GM18867 (cell line): Measurements from ENCODE around the gene DTX3.
A peak's percentile ranks its signal among the peaks of the same experiment; 100 is the strongest.
"Not testable (repeated sequence)": the region's sequence is repeated elsewhere in the genome, so short reads cannot be mapped to it uniquely, and the experiment has no call there.

Experiments used
- ATAC-seq: cut with Tn5 transposase; IDR thresholded peaks from one replicate; pipeline ENCODE4 v1.9.1; 2021; ENCODE audit warnings: mild to moderate bottlenecking, moderate library complexity; ENCODE audit not compliant: unreplicated experiment

The DTX3 gene

DNA sequence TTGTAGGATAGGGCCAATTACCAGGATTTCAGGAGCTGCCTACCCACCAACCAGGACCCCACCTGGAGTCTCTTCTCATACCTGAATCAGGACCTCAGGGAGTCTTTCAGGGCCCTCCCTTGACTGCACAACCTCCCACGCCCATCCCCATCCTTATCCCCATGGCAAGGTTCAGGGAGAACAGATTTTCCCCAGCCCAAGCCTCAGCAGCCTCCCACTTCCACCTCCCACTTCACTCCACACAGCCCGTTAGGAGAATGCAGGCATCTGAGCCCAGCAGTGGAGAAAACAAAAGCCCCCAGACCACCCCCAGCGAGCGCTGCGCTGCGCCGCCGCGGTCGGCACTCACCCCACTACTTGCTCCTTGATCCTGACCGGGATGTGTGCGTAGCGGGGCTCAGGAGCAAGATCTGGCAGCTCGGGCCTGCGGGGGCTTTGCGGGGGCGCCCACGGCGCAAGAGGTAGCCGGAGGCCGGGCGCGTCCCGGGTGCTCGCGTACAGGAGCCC, 27.0 kb downstream of the DTX3 start:
- ATAC-seq, result no peak

DNA sequence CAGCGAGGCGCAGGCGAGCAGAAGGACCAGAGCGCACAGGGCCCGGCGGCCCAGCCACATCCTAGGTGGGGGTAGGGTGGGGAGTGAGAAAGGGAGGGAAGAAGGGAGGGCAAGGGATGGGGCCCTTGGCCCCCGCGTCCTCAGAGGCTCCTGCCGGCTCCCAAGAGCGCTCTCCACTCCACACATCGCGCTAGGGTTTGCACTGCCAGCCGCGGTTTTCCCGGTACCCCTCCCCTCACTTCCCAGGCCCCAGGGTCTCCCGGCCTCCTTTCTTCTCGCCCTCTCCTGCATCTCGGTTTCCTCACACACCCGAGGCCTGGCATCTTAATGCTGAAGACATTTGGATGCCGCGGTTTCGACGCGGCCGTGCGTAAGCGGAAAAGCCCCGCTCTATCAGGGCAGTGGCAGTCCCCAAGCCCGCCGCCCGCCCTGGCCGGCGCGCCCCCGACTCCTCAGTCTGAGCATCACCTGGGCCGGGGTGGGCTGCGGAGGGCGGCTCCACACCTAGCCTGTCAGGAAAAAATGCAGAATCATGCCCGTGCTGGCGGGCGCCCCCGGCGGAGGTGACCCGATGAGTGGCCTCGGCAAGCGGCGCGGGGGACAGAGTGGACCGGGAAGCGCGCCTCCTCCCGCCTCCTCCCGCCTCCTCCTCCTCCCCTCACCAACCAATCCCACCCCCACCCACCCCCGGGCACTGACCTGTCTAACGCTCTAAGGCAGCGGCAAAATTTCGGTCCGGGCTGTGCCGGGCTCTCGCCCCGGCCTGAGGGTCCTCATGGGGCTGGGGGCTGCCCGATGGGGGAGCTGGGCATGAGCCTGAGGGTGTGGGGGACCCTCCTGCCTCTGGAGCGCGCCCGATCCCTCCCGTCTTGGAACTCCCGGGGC, 27.7 kb downstream of the DTX3 start:
- ATAC-seq, result peak; percentile 15

DNA sequence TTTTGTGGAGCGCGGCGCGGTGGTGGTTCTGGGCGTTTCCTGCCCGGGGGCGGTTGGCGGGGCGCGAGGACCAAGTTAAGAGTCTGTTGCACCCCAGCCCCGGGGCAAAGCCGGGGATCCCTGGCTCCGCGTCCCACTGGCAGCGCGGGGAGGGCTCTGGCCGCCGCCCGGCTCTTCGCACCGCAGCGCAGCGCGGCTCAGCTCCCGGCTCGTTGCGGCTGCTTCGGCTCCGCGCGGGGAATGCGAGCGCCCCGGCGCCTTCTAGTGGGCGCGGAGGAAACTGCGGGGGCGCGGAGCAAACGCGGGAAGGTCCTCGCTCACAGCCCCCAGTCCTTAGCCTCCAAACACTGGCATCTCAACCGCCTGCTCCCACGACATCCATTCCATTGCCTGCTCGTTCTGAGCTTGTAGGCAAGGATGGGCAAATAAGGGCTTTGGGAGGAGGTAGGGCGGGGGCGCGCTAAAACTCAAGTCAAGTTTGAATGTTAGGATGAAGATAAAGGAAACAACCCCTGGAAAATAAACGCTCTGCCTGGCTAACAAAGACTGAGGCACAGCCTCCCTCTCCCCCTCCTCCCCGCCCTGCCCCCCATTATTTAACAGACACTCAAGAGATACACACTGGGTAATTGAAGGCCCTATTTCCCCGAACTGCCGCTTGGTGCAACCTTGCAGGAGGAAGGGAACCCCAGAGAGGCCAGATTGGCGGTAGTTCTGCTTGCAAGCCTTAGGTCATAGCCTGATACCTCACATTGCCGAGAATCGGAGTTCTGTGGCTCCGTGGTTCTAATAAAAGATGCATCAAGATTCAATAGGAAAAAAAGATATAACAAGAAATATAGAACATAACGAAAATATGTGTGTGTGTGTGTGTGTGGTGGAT, 28.6 kb downstream of the DTX3 start, which contains the start of gene B4GALNT1:
TSS of gene B4GALNT1 (minus strand) at position 244 of the 883 bp plus-strand sequence. CDS start 1,069 bp downstream, outside the sequence.
- ATAC-seq, result peak; percentile 89

DNA sequence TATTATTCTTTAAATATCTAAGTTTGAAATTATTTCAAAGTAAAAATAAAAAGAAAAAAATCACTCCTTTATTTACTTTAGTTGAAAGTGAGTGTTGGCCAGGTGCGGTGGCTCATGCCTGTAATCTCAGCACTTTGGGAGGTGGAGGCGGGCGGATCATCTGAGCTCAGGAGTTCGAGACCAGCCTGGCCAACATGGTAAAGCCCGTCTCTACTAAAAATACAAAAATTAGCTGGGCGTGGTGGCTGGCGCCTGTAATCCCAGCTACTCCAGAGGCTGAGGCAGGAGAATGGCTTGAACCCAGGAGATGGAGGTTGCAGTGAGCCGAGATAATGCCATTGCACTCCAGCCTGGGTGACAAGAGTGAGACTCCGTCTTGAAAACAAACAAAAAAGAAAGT, 32.1 kb downstream of the DTX3 start:
- not testable (repeated sequence) for ATAC-seq

GRCh38 chr12:57637364-57637763, 32.7 kb downstream of the DTX3 start:
- no peak for ATAC-seq

DNA sequence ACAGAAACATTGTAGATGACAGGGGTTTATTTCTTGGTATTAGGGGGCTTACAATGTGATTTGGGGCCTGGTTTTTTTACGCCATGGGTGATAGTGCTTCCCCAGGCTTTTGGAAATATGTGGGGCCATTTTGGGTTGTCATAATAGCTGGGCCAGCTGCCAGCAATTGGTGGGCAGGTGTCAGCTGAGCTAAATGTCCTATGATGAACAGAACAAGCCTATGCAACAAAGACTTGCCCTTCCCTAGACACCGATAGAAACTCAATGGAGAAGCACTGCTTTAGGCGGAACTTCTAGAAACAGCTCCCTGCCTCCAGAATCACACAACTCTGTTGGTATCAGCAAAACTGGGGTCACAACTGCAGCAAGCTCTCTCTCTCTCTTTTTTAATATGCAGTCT, 33.5 kb downstream of the DTX3 start:
- ATAC-seq, result no peak

DNA sequence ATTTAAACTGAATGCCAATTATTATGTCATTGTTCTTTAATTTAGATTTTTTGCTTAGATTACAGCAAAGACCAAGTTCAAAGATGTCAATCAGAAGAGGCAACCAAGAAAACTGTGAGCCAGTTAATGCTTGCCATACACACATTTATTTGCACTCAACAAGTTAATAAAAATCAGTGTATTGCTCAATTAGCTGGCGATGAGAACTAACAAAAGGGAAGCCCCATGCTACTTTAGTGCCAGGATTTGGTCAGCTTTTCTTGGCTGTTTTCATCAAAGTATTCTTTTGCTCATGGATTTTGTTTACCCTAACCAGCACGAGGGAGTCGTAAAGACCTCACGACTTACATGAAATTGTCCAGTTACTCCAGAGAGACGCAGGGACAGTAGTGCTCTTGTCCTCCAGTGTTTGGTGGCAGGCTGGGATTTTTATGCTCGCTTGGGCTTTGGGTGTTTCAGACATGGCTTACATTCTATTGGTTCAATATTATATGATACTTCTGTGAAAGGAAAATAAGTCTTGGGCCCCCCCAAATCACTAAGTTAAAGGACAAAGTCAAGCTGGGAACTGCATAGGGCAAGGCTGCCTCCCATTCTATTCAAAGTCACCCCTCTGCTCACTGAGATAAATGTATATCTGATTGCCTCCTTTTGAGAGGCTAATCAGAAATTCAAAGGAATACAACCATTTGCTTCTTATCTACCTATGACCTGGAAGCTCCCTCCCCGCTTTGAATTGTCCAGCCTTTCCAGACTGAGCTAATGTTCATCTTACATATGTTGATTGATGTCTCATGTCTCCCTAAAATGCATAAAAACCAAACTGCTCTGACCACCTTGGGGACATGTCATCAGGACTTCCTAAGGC, 35.8 kb downstream of the DTX3 start:
- ATAC-seq, result no peak

DNA sequence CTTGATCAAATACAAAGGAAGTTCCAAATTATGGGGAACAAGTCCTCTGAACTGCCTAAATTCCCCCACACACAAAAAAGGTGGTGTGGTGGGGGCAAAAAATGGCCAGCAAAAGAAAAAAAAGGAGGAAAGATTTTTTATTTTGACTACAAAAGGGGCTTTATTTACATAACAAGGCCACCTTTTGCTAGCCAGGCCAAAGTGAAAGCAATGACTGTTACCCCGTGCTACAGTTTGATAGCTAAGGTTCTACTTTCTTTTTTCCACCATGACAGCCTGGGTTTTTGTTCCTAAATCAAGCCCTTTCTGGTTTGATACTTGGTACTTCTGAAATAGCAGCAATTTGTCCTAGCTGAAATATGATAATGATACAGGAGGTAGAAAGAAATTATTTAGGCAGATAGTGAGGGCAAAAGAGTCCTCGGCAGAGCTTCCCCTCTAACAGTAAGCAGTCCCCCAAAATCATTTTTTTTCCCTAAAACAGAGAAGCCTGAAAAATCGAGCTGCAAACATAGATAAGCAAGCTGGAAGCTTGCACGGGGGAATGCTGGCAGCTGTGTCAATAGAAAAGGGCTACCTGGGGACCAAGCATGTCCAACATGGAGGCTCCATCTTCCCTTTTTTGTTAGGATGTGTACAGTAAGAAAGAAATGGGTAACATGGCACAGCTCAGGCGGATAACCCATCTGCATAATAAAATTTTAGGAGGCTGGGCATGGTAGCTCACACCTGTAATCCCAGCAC, 37.2 kb downstream of the DTX3 start:
- no peak for ATAC-seq

DNA sequence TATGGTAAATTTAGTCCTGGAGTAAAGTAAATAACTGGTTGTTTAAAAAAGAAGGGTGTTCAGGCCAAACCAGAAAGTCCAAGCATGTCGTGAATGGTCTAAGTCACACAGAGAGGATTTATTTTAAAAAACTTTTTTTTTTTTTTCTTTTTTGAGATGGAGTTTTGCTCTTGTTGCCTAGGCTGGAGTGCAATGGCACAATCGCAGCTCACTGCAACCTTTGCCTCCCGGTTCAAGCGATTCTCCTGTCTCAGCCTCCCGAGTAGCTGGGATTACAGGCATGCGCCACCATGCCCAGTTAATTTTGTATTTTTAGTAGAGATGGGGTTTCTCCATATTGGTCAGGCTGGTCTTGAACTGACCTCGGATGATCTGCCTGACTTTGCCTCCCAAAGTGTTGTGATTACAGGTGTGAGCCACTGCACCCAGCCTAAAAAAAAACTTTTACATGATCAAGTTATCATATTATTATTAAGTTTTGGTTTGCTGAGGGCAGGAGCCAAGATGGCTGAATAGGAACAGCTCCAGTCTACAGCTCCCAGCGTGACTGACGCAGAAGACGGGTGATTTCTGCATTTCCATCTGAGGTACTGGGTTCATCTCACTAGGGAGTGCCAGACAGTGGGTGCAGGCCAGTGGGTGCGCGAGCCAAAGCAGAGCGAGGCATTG, 41.5 kb downstream of the DTX3 start:
- not testable (repeated sequence) for ATAC-seq

GRCh38 chr12:57646659-57647049, 42.0 kb downstream of the DTX3 start:
- ATAC-seq, result not testable (repeated sequence)

DNA sequence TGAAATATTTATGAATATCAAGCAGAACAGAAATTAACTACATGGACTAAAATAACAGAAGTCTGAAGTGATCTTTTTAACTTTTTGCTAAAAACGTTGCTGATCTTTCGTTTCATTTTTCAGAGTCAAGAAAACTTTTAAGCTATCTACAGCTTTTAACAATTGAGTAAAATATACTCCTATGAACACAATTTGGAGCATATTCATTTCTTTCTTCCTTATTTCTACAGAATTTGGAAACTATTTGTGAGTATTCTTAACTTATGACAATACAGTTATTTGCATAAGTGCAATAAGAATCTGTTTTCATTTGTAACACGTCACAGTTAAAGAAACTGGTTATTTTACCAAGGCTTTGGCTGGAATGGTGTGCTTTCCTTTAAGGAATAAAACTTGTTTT, 49.4 kb downstream of the DTX3 start:
- ATAC-seq, result no peak

DNA sequence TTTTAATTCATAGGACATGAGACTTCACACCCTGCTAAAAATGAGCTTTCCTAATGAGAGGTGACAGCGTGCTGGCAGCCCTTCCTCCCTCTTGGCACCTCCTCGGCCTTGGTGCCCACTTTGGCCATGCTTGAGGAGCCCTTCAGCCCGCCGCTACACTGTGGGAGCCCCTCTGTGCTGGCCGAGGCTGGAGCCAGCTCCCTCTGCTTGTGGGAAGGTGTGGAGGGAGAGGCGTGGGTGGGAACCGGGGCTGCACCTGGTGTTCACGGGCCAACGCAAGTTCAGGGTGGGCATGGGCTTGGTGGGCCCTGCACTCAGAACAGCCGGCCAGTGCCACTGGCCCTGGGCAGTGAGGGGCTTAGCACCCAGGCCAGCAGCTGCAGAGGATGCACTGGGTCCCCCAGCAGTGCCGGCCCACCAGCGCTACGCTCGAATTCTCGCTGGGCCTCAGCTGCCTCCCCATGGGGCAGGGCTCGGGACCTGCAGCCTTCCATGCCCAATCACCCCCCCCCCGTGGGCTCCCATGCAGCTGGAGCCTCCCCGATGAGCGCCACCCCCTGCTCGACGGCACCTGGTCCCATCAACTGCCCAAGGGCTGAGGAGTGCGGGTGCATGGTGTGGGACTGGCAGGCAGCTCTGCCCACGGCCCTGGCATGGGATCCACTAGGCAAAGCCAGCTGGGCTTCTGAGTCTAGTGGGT, 51.1 kb downstream of the DTX3 start:
- ATAC-seq, result no peak

DNA sequence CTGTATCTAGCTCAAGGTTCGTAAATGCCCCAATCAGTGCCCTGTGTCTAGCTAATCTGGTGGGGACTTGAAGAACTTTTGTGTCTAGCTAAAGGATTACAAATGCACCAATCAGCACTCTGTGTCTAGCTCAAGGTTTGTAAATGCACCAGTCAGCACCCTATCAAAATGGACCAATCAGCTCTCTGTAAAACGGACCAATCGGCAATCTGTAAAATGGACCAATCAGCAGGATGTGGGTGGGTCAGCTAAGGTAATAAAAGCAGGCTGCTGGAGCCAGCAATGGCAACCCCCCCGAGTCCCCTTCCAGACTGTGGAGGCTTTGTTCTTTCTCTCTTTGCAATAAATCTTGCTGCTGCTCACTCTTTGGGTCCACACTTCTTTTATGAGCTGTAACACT, 51.8 kb downstream of the DTX3 start:
- ATAC-seq, result not testable (repeated sequence)

DNA sequence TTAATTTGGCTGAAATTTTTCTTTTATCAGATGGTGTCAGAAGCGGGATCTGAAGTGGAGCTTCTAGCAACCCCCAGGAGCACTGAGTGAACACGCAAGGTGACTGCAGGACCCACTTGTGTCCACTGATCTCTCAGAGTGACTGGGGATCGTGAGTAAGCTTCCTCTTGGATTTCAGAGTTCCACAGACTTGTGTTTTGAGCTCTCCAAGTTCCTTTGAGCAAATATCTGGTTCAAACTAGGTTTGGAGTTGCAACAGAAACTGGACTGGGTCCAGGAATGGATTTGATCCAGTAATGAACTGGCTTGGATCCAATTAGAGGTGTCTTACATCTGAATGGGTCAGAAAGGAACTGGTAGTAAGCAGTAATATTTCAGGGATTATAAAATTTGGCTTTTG, 53.1 kb downstream of the DTX3 start:
- no peak for ATAC-seq

GRCh38 chr12:57658890-57659289, 54.3 kb downstream of the DTX3 start:
- ATAC-seq, result no peak
